Activated CD8-positive, alpha-beta memory T cell treated with anti-CD3 and anti-CD28 coated beads, Interleukin-2, amount 10 ng/mL, durations not matched to agents 7 days and 5 days (primary cell): ENCODE data around the gene NSMCE3. TPM values are rescaled to one million over a fixed set of nuclear protein-coding genes. Genes with fewer than 3 reads are reported as not detected.
"Not testable (repeated sequence)": the region's sequence is repeated elsewhere in the genome, so short reads cannot be mapped to it uniquely, and the experiment has no call there.

Source experiments
- ATAC-seq: fragments of 150-1000 bp; cut with Tn5 transposase; one replicate; pipeline ENCODE4 v1.10.0; 2021; ENCODE audit warnings: moderate library complexity
- CTCF ChIA-PET: fragments of 350-600 bp; sonication (Branson Sonifier 250); formaldehyde crosslinking; loops from one replicate; lab custom pipeline; 2021; ENCODE audit warnings: antibody characterized with exemption; lab: Charles Lee
- DNase-seq: peaks from one replicate; pipeline ENCODE4 v3.0.0-alpha.2; 2020
- H3K27ac Mint-ChIP-seq: one replicate; pipeline ENCODE4 v1.8.0; 2021; ENCODE audit warnings: mild to moderate bottlenecking, mixed read lengths
- H3K27me3 Mint-ChIP-seq: one replicate; pipeline ENCODE4 v1.8.0; 2021; ENCODE audit warnings: mixed read lengths
- H3K36me3 Mint-ChIP-seq: one replicate; pipeline ENCODE4 v1.8.0; 2021; ENCODE audit warnings: mild to moderate bottlenecking, mixed read lengths
- H3K4me1 Mint-ChIP-seq: one replicate; pipeline ENCODE4 v1.8.0; 2021; ENCODE audit warnings: mixed read lengths
- H3K4me3 Mint-ChIP-seq: one replicate; pipeline ENCODE4 v1.8.0; 2021; ENCODE audit warnings: mild to moderate bottlenecking, moderate library complexity, mixed read lengths
- H3K9me3 Mint-ChIP-seq: one replicate; pipeline ENCODE4 v1.8.0; 2022; ENCODE audit warnings: low read depth, mixed read lengths
- total RNA-seq, 2 experiments: library from RNA; stranded (reverse); gene quantifications; one replicate each; pipeline ENCODE4 v1.2.3, GENCODE V29; 2021

The NSMCE3 gene
- total RNA-seq, 2 experiments from 2014 or later = 8.7 to 9.2 TPM

DNA sequence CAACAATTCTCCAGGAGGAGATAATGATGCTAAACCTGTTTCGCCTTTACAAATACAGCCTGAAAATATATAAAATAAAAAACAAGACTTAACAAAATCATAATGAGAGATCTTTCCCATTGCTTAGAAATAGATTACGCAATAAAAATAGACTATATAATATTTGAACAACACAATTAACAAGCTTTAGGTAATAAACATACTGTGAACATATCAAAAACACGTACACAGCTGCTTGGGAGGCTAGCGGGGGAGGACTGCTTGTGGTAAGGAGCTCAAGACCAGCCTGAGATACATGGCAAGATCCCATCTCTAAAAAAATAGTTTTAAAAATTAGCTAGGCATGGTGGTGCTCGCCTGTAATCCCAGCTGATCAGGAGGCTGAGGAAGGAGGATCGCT lies 8.7 kb downstream of the NSMCE3 start:
- peaks cover 3% of the 10 kb centered on the region for H3K27me3 Mint-ChIP-seq
- H3K27ac Mint-ChIP-seq = no peak overlapping the region
- no peak for ATAC-seq
- DNase-seq = no peak
- H3K4me1 Mint-ChIP-seq = peaks cover 2% of the 10 kb centered on the region
- H3K9me3 Mint-ChIP-seq = no peaks in the 10 kb centered on the region
- no peak overlapping the region for H3K4me3 Mint-ChIP-seq
- CTCF ChIA-PET = interaction anchor here (1.4 kb wide), 1 partner anchor 10 kb away, joined by 3 read pairs; no protein-coding TSS in a partner anchor
- H3K36me3 Mint-ChIP-seq = no peaks in the 10 kb centered on the region

DNA sequence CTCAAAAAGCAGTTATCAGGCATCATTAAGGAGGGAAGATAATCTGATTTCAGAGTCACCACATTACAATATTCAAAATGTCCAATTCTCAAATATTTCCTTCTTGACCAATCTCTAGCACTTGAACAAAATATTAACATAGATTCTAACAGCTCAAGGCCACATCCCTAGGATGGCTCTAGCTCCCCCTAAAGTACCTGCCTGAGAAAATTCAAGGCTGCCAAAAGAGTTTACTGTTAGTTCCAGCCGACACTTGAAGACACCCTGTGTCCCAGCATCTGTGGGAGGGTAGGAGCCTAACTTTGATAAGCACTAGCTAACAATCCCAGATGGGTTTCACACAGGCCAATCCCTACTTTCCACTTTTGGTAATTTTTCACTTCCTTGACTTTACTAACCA lies 10.4 kb downstream of the NSMCE3 start:
- no peaks in the 10 kb centered on the region for H3K9me3 Mint-ChIP-seq
- no peak overlapping the region for H3K4me3 Mint-ChIP-seq
- CTCF ChIA-PET = no interaction called here
- H3K27me3 Mint-ChIP-seq = peaks cover 5% of the 10 kb centered on the region
- DNase-seq = no peak
- ATAC-seq = no peak
- no peaks in the 10 kb centered on the region for H3K36me3 Mint-ChIP-seq
- H3K27ac Mint-ChIP-seq = no peak overlapping the region
- H3K4me1 Mint-ChIP-seq = no peaks in the 10 kb centered on the region

DNA sequence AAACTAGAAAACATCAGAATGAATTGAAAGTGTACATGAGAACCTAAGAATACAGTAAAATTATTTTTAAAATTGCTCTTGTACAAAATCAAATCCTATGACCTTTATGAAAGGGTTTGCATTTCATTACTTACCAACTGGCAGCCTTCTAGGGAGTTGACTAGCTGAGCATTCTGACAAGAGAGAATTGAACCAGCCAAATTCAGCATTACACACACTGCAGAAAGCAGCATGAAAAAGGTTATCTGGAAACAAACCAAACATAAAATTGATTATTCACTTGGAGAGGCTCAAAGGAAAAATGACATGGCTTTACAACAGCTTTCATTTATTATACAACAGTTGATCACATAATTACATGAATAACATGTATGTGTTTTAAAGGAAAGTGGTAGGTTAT lies 17.4 kb downstream of the NSMCE3 start:
- no peaks in the 10 kb centered on the region for H3K4me1 Mint-ChIP-seq
- DNase-seq = no peak
- H3K36me3 Mint-ChIP-seq = no peaks in the 10 kb centered on the region
- no peak for ATAC-seq
- CTCF ChIA-PET = no interaction called here
- H3K9me3 Mint-ChIP-seq = no peaks in the 10 kb centered on the region
- H3K27me3 Mint-ChIP-seq = peaks cover 2% of the 10 kb centered on the region
- no peak overlapping the region for H3K27ac Mint-ChIP-seq
- H3K4me3 Mint-ChIP-seq = no peak overlapping the region

DNA sequence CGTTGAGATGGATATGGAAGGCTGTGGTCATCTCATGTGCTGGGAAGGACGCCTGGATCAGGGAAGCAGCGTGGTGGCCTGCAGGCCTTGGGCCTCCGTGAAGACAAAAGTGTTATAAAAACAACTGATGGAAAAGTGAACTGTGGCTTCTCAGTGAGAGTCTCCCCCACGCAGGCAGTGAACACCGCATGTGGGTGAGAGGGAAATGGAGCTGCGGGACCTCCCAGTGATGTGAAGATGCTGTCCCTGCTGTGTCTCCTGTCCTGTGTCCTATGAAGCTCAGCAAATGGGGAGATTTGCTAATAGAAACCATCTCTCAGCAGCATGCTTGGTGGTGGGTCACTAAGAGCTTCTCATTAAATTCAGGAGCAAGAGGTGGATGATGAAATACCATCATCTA lies 25.1 kb downstream of the NSMCE3 start:
- no peak overlapping the region for H3K4me3 Mint-ChIP-seq
- ATAC-seq (no peak), DNase-seq (no peak)
- peaks cover 5% of the 10 kb centered on the region for H3K27me3 Mint-ChIP-seq
- no peaks in the 10 kb centered on the region for H3K9me3 Mint-ChIP-seq
- no peak overlapping the region for H3K27ac Mint-ChIP-seq
- H3K4me1 Mint-ChIP-seq = no peaks in the 10 kb centered on the region
- no peaks in the 10 kb centered on the region for H3K36me3 Mint-ChIP-seq
- CTCF ChIA-PET = no interaction called here

DNA sequence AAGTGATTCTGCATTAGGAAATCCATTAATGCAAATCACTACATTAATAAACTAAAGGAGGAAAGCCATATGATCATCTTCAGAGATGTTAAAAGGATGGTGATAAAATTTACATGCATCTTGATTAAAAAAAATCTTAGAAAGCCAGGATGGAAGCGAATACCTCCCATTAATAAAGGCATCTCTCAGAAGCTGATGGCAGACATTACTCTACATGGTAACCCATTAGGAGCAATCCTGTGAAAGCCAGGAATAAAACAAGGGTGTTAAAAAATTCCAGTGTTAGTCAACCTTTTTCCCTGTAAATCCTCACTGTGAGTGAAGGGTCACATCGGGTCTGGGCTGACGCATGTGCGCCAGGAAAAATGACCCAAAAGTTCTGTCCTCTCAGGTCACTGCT lies 25.5 kb downstream of the NSMCE3 start:
- Mint-ChIP-seq H3K4me3 (no peak overlapping the region), H3K9me3 (no peaks in the 10 kb centered on the region), H3K27me3 (peaks cover 5% of the 10 kb centered on the region), H3K27ac (no peak overlapping the region), H3K4me1 (no peaks in the 10 kb centered on the region), H3K36me3 (no peaks in the 10 kb centered on the region)
- no peak for ATAC-seq
- no peak for DNase-seq
- CTCF ChIA-PET = no interaction called here

DNA sequence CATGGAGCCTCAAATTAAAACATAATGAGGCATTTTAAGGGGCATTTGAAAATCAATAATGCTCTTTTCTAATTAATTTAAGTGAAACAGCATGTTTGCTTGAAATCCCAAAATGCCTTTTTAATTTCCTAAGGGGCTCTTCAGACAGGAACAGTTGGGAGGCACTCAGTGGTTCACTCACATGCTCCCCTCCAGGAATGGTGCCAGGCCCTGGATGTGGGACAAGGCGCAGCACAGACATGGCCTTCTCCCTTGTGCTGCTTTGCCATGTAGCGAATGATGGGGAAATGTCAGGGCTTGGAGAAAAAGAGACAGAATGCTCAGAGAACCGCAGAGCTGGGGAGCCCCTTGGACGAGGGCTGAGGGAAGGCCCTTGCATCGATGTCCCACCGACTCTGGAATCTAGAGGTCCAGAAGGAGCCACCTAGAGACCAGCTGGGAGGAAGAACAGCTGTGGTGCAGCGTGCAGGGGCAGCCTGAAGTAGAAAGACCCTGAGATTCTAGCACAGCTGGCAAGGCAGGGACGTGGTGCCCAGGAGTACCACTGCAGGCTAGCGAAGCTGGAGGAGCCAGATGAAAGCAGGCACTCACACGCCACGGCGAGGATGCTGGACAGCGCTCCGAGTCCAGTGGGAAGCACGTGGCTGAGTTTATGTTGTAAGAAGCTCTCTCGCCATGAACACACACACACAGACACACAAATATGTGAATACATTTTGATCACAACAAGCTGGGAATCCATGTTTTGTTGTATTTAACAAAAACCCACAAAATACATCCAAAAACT lies 27.0 kb downstream of the NSMCE3 start:
- Mint-ChIP-seq H3K27me3 (peaks cover 5% of the 10 kb centered on the region), H3K9me3 (no peaks in the 10 kb centered on the region), H3K4me3 (no peak overlapping the region), H3K4me1 (no peaks in the 10 kb centered on the region), H3K36me3 (no peaks in the 10 kb centered on the region), H3K27ac (no peak overlapping the region)
- CTCF ChIA-PET = no interaction called here
- DNase-seq = no peak
- no peak for ATAC-seq

DNA sequence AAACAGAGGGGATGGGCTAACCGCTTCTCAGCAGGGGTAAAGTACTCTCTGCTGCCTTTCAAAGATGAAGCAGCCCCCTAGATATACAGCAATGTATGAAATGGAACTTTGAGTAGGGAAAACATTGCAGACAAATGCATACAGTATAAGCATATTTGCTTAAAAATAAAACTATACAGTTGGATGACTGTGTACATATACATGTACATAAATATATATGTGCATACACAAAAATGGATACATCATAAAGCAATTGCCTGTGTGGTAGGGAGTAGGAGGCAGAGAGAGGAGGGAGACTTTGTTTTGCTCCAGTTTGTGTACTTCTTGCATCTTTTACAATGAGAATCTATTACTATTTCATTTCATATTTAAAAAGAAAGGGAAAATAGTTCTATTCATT lies 28.4 kb downstream of the NSMCE3 start:
- ATAC-seq = no peak
- Mint-ChIP-seq H3K27ac (no peak overlapping the region), H3K9me3 (no peaks in the 10 kb centered on the region)

DNA sequence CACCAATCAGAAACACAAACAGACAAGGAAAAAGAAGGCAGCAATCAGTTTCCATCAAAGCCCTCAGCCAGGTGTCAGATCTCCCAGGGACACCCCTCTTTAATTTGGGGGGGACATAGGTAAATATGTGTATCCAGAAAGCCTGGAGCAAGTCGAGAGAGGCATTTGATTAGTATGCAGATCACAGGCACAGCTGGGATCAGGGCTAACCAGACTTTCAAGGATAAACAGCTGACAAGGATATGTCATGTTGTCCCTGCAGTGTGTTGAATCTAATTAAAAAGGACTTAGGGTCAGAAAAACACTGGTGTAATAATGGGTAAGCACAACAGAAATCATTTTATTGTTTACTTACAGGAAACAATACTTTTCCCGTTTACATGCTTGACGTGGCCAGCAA lies 30.2 kb downstream of the NSMCE3 start:
- H3K36me3 Mint-ChIP-seq = no peaks in the 10 kb centered on the region

More for the DNA sequence above, 28.4 kb downstream of the NSMCE3 start:
- H3K4me3 Mint-ChIP-seq = no peak overlapping the region
- no peaks in the 10 kb centered on the region for H3K4me1 Mint-ChIP-seq
- no peak for DNase-seq
- CTCF ChIA-PET = no interaction called here
- H3K27me3 Mint-ChIP-seq = peaks cover 9% of the 10 kb centered on the region
- no peaks in the 10 kb centered on the region for H3K36me3 Mint-ChIP-seq

DNA sequence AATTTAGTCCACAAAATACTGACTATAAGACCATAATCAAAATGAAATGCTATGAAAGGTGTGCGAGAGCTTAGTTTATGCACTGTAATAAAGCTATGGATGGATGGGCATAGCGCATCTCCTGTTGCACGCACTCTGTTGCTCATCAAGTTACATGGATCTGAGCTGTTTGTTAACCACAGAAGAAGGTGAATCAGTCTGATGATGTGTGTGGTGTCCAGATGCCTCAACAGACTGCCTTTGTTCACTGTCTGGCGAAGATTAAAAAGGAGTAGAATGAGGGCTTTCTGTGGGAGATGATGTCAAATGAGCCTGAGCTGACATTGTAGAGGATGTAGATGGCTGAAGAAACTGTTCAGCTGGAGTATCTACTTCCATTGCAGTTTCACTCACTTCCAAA lies 36.1 kb downstream of the NSMCE3 start:
- H3K27ac Mint-ChIP-seq = no peak overlapping the region
- DNase-seq = no peak
- no peaks in the 10 kb centered on the region for H3K36me3 Mint-ChIP-seq
- no peaks in the 10 kb centered on the region for H3K4me1 Mint-ChIP-seq
- H3K4me3 Mint-ChIP-seq = no peak overlapping the region
- peaks cover 5% of the 10 kb centered on the region for H3K9me3 Mint-ChIP-seq
- H3K27me3 Mint-ChIP-seq = peaks cover 29% of the 10 kb centered on the region
- CTCF ChIA-PET = no interaction called here
- no peak for ATAC-seq

More for the DNA sequence above, 30.2 kb downstream of the NSMCE3 start:
- Mint-ChIP-seq H3K27me3 (peaks cover 14% of the 10 kb centered on the region), H3K4me1 (no peaks in the 10 kb centered on the region), H3K27ac (no peak overlapping the region), H3K4me3 (no peak overlapping the region), H3K9me3 (peaks cover 5% of the 10 kb centered on the region)
- CTCF ChIA-PET = no interaction called here
- ATAC-seq (no peak), DNase-seq (no peak)

DNA sequence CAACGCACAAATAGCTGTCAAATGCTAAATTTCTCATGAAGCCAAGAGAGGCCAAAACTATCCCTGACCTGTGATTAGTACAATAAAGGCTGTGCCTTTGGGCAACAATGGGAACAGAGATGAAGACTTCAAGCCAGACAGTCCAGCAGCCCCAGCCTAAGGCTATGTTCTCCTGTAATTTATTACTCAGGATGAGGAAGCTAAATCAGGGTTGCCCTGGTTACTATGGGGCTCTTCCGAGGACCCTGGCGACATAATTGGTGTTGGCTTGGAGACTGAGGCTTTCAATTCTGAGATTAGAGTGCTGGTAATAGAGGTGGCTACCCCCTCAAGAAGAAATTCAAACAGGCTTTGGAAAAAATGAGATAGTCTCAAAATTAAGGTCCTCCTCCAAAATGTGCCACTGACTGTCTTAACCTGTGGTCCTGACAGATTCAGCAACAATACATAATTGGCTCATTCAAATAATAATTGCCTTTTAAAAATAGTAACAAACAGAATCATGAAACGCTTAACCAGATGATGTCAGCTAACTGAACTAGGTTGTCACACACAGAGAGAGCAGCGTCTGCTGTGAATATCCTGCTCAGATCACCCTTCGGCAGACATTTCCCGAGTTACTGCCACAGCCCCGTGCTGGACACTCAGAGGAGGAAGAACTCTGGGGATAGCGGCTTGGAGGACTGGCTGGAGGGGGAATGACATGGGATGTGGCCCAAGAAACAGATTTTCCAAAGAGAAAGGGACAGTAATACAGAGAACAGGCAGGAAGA lies 43.0 kb downstream of the NSMCE3 start:
- ATAC-seq (no peak), DNase-seq (no peak)
- Mint-ChIP-seq H3K36me3 (no peaks in the 10 kb centered on the region), H3K4me3 (no peak overlapping the region), H3K27ac (no peak overlapping the region), H3K9me3 (no peaks in the 10 kb centered on the region), H3K4me1 (no peaks in the 10 kb centered on the region), H3K27me3 (peaks cover 34% of the 10 kb centered on the region)
- CTCF ChIA-PET = no interaction called here

DNA sequence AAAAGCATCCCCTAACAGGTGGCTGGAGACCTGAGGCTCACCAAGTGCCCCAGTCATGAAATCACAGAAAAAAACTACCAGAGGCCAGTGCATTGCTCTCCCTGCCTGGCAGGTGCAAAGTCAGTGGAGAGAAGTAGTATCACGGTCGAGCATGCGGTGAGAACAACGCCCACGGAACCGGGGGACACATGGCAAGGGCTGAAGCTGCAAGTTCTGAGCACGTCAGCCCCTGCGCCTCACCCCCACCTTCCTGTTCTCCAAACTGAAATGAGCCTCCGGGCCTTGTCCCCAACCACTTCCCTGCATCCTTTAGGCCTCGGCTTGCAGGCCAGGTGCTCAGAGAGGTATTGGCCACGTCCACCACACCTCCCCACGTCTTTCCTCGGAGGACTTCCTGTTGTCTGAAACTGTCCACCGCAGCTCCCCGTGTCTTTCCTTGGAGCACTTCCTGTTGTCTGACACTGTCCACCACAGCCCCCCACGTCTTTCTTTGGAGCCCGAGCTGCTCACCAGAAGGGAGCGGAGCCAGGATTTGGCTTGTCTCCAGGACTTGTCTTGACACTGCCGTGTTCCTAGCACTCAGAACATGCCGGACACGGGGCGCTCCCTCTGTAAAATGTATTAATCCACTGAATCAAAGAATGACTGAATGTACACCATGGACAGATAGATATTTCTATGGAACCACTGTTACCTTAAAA lies 43.9 kb downstream of the NSMCE3 start:
- CTCF ChIA-PET = no interaction called here
- no peaks in the 10 kb centered on the region for H3K4me1 Mint-ChIP-seq
- DNase-seq = no peak
- H3K27ac Mint-ChIP-seq = no peak overlapping the region
- peaks cover 34% of the 10 kb centered on the region for H3K27me3 Mint-ChIP-seq
- H3K9me3 Mint-ChIP-seq = no peaks in the 10 kb centered on the region
- H3K4me3 Mint-ChIP-seq = no peak overlapping the region
- ATAC-seq = no peak
- H3K36me3 Mint-ChIP-seq = no peaks in the 10 kb centered on the region

DNA sequence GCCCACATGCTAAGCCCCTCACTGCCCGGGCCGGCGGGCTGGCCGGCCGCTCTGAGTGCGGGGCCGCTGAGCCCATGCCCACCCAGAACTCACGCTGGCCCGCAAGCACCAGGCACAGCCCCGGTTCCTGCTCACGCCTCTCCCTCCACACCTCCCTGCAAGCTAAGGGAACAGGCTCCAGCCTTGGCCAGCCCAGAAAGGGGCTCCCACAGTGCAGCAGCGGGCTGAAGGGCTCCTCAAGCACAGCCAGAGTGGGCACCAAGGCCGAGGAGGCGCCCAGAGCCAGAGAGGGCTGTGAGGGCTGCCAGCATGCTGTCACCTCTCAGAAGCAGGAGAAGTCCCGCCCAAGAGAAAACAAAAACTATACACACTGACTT lies 44.6 kb downstream of the NSMCE3 start:
- H3K27ac Mint-ChIP-seq, CTCF ChIA-PET, H3K9me3 Mint-ChIP-seq, DNase-seq, H3K4me1 Mint-ChIP-seq, ATAC-seq, H3K4me3 Mint-ChIP-seq, H3K36me3 Mint-ChIP-seq: not testable (repeated sequence)
- peaks cover 28% of the 10 kb centered on the region for H3K27me3 Mint-ChIP-seq

DNA sequence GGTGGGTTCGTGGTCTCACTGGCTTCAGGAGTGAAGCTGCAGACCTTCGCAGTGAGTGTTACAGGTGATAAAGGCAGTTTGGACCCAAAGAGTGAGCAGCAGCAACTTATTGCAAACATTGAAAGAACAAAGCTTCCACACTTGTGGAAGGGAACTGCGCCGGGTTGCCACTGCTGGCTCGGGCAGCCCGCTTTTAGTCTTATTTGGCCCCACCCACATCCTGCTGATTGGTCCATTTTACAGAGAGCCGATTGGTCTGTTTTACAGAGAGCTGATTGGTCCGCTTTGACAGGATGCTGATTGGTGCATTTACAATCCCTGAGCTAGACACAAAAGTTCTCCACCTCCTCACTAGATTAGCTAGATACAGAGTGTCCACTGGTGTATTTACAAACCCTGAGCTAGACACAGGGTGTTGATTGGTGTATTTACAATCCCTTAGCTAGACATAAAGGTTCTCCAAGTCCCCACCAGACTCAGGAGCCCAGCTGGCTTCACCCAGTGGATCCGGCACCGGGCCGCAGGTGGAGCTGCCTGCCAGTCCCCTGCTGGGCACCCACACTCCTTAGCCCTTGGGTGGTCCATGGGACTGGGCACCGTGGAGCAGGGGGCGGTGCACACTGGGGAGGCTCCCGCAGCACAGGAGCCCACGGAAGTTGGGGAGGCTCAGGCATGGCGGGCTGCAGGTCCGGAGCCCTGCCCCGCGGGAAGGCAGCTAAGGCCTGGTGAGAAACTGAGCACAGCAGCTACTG lies 45.2 kb downstream of the NSMCE3 start:
- ATAC-seq, H3K27ac Mint-ChIP-seq, CTCF ChIA-PET, H3K4me1 Mint-ChIP-seq, H3K36me3 Mint-ChIP-seq, H3K9me3 Mint-ChIP-seq, H3K4me3 Mint-ChIP-seq, DNase-seq: not testable (repeated sequence)
- peaks cover 22% of the 10 kb centered on the region for H3K27me3 Mint-ChIP-seq
